Fibroblast of skin of abdomen (primary cell): Measurements from ENCODE around the gene HOXA11.

Source experiments
- DNase-seq: peaks from one replicate; pipeline ENCODE4 v3.0.0-alpha.2; 2013

The HOXA11 gene

DNA sequence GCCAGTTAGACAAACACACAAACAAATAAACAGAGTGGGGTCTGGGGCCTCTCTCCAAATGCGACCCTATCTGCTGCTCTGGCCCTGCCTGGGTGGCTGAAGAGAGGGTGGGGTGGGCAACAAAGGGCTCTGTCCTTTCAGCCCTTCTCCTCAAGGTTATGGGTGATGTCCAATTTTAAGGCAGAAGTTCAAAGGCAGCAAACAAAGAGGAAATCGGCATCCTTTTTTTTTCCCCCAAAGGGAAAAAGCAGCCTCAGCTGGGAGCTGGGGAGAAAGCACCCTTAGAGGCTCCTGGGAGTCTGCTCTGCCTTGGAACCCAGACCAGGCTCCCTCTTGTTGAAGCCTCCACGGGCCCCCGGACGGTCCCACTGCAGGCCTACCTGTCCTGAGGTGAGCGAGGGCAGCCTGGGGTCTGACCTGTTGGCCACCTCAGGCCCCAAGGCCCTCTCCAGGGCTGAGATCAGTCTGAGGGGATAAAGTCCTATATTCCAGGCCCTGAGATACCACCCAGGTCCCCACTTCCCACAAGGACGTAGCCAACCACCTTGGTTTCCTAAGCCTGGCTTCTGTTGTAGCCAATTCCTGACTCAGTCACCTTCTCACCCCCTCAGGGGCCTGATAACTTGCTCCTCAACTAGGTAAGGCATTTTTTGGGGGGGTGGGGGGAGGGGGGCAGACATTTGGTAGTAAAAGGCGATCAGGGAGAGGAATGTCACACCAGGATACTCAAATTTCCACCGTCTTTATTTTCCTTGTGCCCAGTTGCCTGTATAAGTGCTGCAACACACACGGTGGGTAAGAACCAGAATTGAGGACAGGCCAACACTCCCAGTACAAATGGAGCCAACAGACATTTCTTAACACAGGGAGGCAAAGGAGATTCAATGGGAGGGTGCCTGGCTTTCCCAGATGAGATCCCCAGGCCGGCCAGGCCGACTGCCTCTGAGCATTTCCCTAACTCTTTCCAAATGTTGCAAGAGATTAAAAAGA, 4.3 kb downstream of the HOXA11 start:
- DNase-seq, result no peak

- DNase-seq, result peak; percentile 76
Measured at GRCh38 chr7:27179503-27180430, 5.3 kb downstream of the HOXA11 start.

DNA sequence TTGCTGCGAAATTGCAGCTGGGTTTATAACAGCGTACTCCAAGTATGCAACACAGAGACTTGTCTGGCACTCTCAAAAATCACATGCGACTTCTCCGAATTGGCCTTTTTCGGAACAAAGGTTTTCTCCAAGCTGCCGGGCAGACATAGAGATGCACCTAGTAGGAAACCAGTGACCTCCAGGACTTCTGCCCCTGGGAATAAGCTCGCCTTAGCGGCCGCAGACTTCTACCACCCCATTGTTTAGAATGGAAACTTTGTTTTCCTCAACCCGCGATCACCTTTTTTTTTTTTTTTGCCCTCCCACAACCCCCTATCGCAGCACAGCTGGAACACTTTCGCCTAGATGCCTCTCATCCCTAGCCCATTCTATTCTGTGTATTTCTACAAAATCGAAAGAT, 6.0 kb downstream of the HOXA11 start:
- DNase-seq, result no peak

- DNase-seq, result no peak
Measured at GRCh38 chr7:27178366-27178765, 6.7 kb downstream of the HOXA11 start.

DNA sequence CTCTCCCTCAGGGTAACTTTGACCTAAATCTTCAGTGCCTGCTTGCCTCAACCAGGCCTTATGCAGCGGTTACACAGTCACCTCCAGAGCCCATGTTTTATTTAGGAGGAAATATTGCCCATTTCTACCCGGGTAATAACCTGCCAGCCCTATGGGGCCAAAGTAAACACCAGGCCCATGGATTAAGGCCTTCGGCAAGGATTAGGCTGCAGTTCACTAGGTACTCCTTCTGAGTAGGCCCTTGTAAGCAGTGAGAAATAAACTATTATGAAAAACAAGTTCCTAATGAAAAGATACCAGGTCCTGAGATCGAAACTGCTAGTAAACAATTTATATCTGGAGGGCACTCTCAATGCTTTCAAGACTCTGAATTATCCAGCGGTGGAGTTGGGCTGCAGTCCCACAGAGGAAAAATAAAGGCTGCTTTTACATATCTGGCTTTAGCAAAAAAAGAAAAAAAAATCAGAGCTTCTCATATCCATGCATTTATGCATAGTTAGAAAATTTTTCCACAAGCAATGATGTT, 7.2 kb downstream of the HOXA11 start:
- no peak for DNase-seq

DNA sequence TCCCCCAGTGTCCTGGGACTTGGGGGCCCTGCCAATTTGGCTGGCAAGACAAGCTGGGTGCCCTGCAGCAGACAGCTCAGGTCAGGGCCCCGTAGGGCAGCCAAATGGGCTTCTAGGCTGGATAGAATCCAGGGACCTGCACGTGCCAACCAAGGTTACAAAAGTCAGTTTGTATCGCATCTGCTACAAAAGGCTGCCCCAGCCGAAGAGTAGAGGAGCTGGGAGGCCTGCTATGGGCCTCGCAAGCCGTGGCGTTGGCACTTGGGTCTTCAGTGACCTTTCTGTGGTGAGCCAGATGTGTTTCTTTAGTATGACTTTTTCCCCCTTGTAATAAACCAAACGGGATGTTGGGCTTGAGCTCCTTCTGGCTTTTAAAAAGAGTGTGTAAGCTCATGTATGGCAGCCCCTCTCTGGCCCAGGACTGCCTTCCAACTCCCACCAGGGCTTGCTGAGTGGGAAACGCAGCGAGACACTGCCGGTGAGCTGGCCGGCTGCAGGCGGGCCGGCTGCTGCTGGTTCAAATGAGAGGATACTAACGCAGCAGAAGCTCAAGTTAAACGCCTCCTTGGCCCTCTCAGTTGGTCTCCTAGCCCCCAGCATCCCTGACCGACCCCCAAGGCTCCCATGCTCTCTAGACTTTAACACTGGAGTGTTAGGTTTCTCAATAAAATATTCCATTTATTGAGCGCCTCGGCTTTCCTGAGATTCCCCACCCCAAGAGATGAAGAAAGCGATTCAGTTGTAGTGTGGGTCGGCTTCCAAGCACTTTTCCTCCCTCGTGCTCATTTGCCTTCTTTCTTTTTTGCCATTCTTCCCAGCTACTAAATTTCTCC, 7.9 kb downstream of the HOXA11 start:
- DNase-seq, result no peak

- DNase-seq, result no peak
Measured at GRCh38 chr7:27176524-27176845, 8.5 kb downstream of the HOXA11 start.

DNA sequence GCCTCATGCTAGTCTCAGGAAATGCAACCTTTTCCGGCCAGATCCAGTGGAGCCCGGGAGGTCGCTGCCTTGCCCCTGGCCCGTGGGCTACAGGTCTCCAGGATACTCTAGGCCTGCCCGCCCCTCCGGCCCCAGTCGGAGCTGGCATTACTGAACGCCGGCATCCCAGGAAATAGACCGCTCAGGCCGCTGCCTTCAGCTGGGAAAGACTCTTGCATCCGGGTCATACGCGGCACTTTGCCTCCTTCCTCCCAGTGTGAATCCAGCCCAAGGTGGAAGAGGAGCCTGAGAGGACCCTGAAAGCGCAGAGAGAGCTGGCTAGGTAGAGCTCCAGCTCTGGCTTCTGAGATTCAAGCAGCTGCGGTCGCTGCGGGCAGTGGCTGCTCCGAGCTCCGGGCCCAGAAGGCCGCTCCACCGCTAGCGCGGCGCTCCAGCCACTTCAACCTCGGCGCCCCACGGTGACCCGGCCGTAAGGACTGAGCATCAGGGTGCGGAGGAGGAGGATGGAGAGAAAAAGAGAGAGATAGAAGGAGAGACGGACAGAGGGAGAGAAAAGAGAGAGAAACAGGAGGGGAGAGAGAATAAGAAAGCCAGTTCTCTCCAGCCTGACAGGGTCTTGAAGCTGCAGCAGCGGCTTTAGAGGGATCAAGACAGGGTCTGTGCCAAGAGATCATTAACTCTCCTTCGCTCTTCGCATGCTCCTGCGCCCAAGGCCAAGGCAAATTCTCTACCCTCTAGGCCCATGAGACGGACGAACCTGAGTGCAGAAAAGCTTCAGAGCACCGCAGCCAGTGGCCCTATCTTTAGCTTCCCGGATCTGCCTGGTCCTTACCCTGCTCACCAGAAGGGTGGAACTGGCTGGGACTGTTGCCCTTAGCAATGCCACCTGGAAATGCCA, 9.2 kb downstream of the HOXA11 start:
- no peak for DNase-seq

DNA sequence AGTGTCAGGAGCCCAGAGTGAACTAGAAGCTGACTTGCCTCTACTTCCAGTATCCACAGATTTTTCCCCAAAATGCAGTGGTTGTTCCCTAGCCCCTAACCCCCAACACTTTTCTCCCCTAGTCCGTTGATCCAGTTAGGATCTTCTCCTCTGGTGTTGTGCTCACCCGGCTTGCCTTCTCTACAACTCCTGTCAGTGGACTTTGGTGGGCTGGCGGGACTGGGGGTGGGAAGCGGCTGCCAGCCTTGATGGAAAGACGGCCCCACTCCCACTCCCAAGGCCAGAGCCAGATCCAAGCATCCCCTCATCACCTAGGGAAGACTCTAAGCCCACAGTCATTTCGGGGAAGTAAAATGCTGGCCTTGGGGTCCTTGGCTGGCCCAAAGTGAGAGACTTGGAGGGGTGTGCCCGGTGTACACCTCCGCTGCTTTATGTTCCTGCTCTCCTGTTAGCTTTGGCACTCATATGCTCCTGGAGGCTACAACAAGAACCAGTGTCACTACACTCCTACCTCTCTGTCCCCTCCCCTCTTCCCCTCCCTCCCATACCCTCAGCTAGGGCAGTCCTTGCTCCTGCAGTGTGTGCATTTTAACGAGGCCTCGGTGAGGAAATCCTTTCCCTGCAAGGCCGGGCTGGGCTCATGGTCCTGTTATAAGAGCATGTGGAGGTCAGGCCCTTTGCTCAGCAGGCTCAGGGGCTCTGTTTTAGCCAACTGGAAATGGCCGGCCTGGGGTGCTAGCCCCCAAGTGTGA, 10.0 kb downstream of the HOXA11 start:
- DNase-seq, result no peak

DNA sequence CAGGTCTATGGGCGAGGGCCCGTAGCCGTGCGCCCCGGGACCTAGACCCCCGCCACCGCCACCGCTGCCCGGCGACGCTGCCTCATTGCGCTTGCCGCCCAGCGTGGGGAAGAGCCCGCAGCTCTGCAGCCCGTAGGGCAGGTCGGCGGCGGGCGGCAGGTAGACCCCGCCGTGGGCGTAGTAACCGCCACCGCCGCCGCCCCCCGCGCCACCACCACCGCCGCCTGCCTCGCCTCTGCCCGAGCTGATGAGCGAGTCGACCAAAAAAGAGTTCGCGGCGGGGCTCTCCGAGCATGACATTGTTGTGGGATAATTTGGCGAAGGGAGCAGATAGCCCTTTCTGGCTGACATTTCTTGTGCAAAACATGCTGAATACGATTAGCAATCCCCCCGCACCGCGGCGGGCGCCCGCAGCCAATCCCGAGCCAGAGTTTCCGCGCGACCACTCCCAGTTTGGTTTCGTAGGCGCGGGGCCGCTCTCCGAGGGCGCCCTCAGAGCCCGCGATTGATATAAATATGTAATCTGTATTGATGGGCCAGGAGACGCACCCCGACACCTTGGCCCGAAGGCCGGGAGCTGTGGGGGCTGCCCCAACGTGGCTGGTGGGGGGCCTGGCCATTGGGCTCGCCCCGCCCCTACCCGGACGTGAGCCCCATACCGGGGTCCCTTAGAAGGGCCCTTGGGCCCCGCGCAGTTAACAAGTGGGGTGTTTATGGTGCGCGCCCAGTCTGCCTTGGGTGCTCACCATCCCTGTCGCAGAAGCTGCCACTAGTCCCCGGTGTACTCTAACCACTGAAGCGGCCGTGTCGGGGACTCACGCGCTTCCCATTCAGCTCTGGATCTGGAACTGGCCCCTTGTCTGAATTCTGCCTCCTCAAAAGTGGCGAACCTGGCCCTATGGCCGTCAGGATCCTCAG, 10.8 kb downstream of the HOXA11 start, which contains the start of gene HOXA10:
Gene HOXA10, minus strand, starts transcription at position 365 of the 918 bp plus-strand sequence. Its CDS starts 14 bp downstream, at position 351.
- peak; percentile 55 for DNase-seq

DNA sequence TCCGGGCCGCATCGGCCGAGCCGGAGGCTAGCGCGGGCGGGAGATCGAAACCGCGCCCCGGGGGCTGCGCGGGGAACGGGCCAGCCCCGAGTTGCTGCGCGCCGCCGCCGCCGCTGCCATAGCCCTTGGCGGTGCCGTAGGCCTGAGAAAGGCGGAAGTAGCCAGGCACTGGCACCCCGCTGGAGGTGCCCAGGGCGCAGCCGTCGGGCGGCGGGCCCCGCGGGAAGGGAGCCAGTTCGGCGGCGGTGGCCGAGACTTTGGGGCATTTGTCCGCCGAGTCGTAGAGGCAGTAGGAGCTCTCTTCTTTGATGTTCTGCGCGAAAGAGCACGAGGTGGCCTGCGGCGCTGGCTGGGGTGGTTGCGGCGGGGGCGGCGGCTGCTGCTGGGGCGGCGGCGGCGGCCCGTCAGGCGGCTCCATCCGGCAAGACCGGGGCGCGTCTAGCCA, 11.5 kb downstream of the HOXA11 start:
- DNase-seq, result no peak

GRCh38 chr7:27172823-27173510, 12.1 kb downstream of the HOXA11 start:
- DNase-seq, result peak; percentile 75

GRCh38 chr7:27172315-27172774, 12.7 kb downstream of the HOXA11 start:
- no peak for DNase-seq

GRCh38 chr7:27171637-27172314, 13.3 kb downstream of the HOXA11 start:
- no peak for DNase-seq

DNA sequence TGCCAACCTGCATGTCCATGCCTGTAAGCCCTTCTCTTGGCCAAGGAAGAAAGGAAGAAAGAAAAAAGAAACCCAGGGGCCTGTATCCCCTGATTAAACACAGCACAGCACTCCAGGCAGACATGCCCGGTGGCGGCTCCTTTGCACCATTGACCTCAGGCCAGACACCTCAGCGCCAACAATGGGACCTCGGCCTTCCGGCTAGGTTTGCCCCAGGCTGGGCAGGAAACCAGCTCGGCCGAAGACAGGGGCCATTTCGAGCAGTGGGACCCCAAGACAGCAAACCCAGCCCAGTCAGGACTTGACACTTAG, 13.8 kb downstream of the HOXA11 start:
- no peak for DNase-seq

DNA sequence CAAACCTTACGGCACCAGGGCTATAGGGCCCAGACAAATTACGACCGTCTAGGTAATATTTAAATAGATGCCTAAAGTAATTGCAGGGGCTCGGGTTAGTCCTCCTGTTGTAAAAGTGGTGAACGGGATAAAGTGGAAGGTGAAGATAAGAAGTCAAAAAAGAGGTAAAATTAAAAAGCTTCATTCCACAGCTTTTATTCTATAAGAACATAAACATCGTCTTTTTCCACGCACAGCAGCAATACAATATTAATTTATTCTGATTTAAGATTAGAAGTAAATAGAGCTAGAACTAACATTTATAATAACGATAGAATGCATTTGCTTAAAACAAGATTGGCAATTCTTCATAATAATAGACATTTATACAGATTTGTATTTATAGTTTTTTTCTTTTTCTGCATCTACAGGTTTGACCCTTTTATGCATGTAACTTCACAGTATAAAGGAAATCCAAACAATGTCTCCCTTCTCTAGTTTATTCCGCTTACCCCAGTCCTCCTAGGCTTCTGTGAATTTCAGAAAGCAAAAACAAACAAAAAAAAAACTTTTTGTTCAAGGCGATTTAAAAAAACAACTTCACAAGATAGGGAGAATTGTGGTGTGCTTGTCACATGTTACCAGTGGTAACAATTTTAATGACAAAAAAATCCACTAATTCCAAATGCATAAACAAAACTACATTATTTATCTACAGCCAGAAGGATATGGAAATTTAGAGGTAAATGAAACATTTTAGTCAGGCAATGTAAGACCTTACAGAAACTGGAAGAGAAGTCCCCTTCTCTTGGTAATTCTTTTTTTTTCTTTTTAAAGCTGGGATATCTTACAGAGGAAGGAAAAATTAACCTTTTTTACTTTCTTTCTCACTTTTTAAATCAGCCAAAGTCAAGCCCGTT, 14.4 kb downstream of the HOXA11 start:
- no peak for DNase-seq
